NCI-H1694 treated with DMSO at 0.1 percent for 48 hours (cell line): Measurements from ENCODE around the gene CFD.

Source experiments
- DNase-seq: peaks from one replicate; lab custom pipeline; 2025; lab: John Stamatoyannopoulos, UW

Gene CFD

GRCh38 chr19:906480-906879 lies 47.0 kb downstream of the CFD start:
- DNase-seq = no peak

GRCh38 chr19:907183-907853 lies 47.9 kb downstream of the CFD start:
- DNase-seq = no peak

GRCh38 chr19:911197-912033 lies 52.0 kb downstream of the CFD start:
- DNase-seq = no peak

DNA sequence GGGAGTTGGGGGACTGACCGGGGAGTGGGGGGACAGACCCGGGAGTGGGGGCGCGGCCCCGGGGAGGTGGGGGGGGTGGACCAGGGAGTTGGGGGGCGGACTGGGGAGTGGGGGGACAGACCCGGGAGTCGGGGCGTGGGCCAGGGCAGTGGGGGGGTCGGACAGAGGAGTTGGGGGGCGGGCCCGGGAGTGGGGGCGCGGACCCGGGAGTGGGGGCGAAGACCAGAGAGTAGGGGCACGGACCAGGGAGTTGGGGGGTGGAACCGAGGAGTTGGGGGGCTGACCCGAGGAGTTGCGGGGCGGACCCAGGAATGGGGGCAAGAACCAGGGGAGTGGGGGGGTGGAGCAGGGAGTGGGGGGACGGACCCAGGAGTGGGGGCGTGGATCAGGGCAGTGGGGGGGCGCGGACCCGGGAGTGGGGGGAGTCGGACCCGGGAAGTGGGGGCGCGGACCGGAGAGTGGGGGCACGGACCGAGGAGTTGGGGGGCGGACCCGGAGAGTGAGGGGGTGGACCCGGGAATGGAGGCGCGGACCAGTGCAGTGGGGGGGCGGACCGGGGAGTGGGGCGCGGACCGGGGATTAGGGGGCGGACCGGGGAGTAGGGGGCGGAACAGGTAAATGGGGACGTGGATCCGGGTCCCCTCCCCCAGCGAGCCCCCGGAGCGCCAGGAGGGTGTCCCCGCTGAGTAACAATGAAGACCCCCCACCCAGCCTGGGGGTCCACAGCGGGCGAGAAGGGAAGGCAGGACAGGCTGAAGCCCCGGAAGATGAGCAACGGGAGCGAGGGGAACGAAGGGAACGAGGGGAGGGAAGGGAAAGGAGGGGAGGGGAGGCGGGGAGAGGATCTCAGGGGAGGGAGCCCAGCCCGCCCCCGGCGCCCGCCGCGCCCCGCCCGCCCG lies 53.0 kb downstream of the CFD start:
- no peak for DNase-seq
